Sciatic nerve (tissue), 2 donors: ENCODE measurements around the gene NLGN3. TPM values are rescaled to one million over a fixed set of nuclear protein-coding genes. Genes with fewer than 3 reads are reported as not detected.
A peak's percentile ranks its signal among the peaks of the same experiment; 100 is the strongest.

ENCODE experiments used
- ATAC-seq: fragments of 200-7000 bp; cut with Tn5 transposase; one replicate; pipeline ENCODE4 v1.9.1; 2020; ENCODE audit warnings: mild to moderate bottlenecking, moderate library complexity
- DNase-seq: peaks from one replicate; pipeline ENCODE4 v3.0.0-alpha.2; 2020; ENCODE audit warnings: low spot score
- intact Hi-C: fragments of 100-400 bp; cut with DNase I; formaldehyde crosslinking; loops from one replicate; pipeline ENCODE4 v1.14.2; 2022
- total RNA-seq: library from RNA; stranded (reverse); fragmentation: NEBNext Ultra II Directional; extraction: Animal tissue kit (Norgen Biotek cat#: 25700); gene quantifications from one replicate; pipeline ENCODE4 v1.2.1, GENCODE V29; 2021
- donor health status: DM: no; HTN: no; CAD: no.
- donor health status: DM: no; HTN: no; CAD: no.

Gene NLGN3
- total RNA-seq, 1 donor from 2014 or later = 20.6 TPM

- ATAC-seq (no peak), DNase-seq (no peak)
- intact Hi-C loops = no loop called here
These were observed 32.7 kb upstream of the NLGN3 start for GRCh38 chrX:71111921-71112431.

- intact Hi-C loops = no loop called here
- ATAC-seq = no peak
- DNase-seq = no peak
These were observed 27.3 kb upstream of the NLGN3 start for GRCh38 chrX:71117358-71117757.

- peak; percentile 93 for DNase-seq
- peak; percentile 98 for ATAC-seq
- intact Hi-C loops = no loop called here
These were observed 26.3 kb upstream of the NLGN3 start, which contains the start of gene MED12 for GRCh38 chrX:71118032-71118984. TSS of gene MED12 (plus strand) at chrX:71118596. CDS start at chrX:71118755, 159 bp downstream.

GRCh38 chrX:71118985-71119535 lies 25.6 kb upstream of the NLGN3 start:
- DNase-seq (no peak), ATAC-seq (peak; percentile 48)
- intact Hi-C loops = no loop called here

GRCh38 chrX:71128166-71128833 lies 16.3 kb upstream of the NLGN3 start:
- DNase-seq (no peak), ATAC-seq (no peak)
- intact Hi-C loops = no loop called here

GRCh38 chrX:71128915-71129765 lies 15.5 kb upstream of the NLGN3 start:
- intact Hi-C loops = no loop called here
- ATAC-seq (peak; percentile 81), DNase-seq (peak; percentile 82)

GRCh38 chrX:71131510-71131909 lies 13.1 kb upstream of the NLGN3 start:
- intact Hi-C loops = no loop called here
- ATAC-seq (no peak), DNase-seq (no peak)

- DNase-seq = no peak
- intact Hi-C loops = no loop called here
- ATAC-seq = no peak
These were observed 4.2 kb upstream of the NLGN3 start for GRCh38 chrX:71140440-71140839.

- DNase-seq (peak; percentile 79), ATAC-seq (no peak)
- intact Hi-C loops = no loop called here
These were observed 1.1 kb upstream of the NLGN3 start for GRCh38 chrX:71143508-71143907.

- no peak for ATAC-seq
- no peak for DNase-seq
These were observed 3.0 kb downstream of the NLGN3 start for GRCh38 chrX:71147496-71148277.

GRCh38 chrX:71148278-71148663 lies 3.6 kb downstream of the NLGN3 start:
- intact Hi-C loops = no loop called here
- no peak for DNase-seq
- ATAC-seq = no peak

More at GRCh38 chrX:71147496-71148277, 3.0 kb downstream of the NLGN3 start:
- intact Hi-C loops = no loop called here

- intact Hi-C loops = no loop called here
- ATAC-seq (no peak), DNase-seq (no peak)
These were observed 6.7 kb downstream of the NLGN3 start for GRCh38 chrX:71151366-71151765.

GRCh38 chrX:71154196-71154595 lies 9.6 kb downstream of the NLGN3 start:
- no peak for ATAC-seq
- DNase-seq = no peak
- intact Hi-C loops = no loop called here

GRCh38 chrX:71154641-71155040 lies 10.0 kb downstream of the NLGN3 start:
- intact Hi-C loops = no loop called here
- ATAC-seq = no peak
- DNase-seq = no peak

GRCh38 chrX:71158603-71159002 lies 14.0 kb downstream of the NLGN3 start:
- intact Hi-C loops = no loop called here
- DNase-seq (no peak), ATAC-seq (no peak)

- intact Hi-C loops = no loop called here
- no peak for ATAC-seq
These were observed 14.7 kb downstream of the NLGN3 start for GRCh38 chrX:71159335-71159734.

GRCh38 chrX:71160475-71160874 lies 15.8 kb downstream of the NLGN3 start:
- DNase-seq (no peak), ATAC-seq (no peak)
- intact Hi-C loops = no loop called here

More at GRCh38 chrX:71159335-71159734, 14.7 kb downstream of the NLGN3 start:
- no peak for DNase-seq

- intact Hi-C loops = no loop called here
These were observed 18.3 kb downstream of the NLGN3 start for GRCh38 chrX:71162981-71163380.

More at GRCh38 chrX:71162981-71163380, 18.3 kb downstream of the NLGN3 start:
- DNase-seq (no peak), ATAC-seq (no peak)
